Muscle of leg (tissue), 11 donors: ENCODE results near the gene FAM227B. TPM values are rescaled to one million over a fixed set of nuclear protein-coding genes. Genes with fewer than 3 reads are reported as not detected.

Experiments
- DNase-seq: peaks from one replicate; pipeline ENCODE4 v3.0.0; 2013
- H3K27ac ChIP-seq: one replicate; pipeline ENCODE4 v1.5.1; 2013; ENCODE audit warnings: mild to moderate bottlenecking, low read length, control low read depth
- H3K27me3 ChIP-seq: one replicate; pipeline ENCODE4 v1.6.1; 2013; ENCODE audit warnings: low read length; ENCODE audit not compliant: control insufficient read depth, insufficient read depth
- H3K36me3 ChIP-seq: one replicate; pipeline ENCODE4 v1.6.1; 2013; ENCODE audit warnings: low read length; ENCODE audit not compliant: control insufficient read depth, insufficient read depth
- H3K4me1 ChIP-seq: one replicate; pipeline ENCODE4 v1.6.1; 2013; ENCODE audit warnings: low read length; ENCODE audit not compliant: control insufficient read depth, insufficient read depth
- H3K4me3 ChIP-seq: one replicate; pipeline ENCODE4 v1.5.1; 2013; ENCODE audit warnings: low read length, control low read depth
- H3K9me3 ChIP-seq: replicated peaks from 2 replicates; pipeline ENCODE4 v1.6.1; 2013; ENCODE audit warnings: low read depth, low read length; ENCODE audit not compliant: control insufficient read depth
- WGBS: methylation state at CpG from one replicate; pipeline ENCODE4 v1.1.5; 2013; ENCODE audit warnings: missing lambda C conversion rate; ENCODE audit not compliant: insufficient coverage; 5-methylcytosine and 5-hydroxymethylcytosine counted together
- polyA plus RNA-seq, 8 donors: library from polyadenylated mRNA; unstranded; fragments of 120-200 nt; gene quantifications; one replicate each; pipeline versions ENCODE4 v1.2.1 to v1.2.3, GENCODE V29; 2013; ENCODE audit warnings: inconsistent platforms in 1 of 8, low replicate concordance in 1 of 8; ENCODE audit not compliant: insufficient read length in 8 of 8, insufficient read depth in 1 of 8
- total RNA-seq: library from RNA; stranded (reverse); fragments of 120-200 nt; gene quantifications from one replicate; pipeline ENCODE4 v1.2.4, GENCODE V29; 2013

Gene FAM227B
- total and polyA plus RNA-seq, 9 donors = 5.9 to 8.4 (median 7.2) TPM

- no peak for DNase-seq
These were observed 164.5 kb downstream of the FAM227B start for GRCh38 chr15:49456166-49456565.

GRCh38 chr15:49452595-49452994 lies 168.0 kb downstream of the FAM227B start:
- no CpG with 5 or more reads among the region's 1 CpG for WGBS
- H3K4me1 ChIP-seq = no peaks in the 10 kb centered on the region
- H3K27ac ChIP-seq = no peak overlapping the region
- DNase-seq = no peak
- no peak overlapping the region for H3K4me3 ChIP-seq
- no peaks in the 10 kb centered on the region for H3K36me3 ChIP-seq
- H3K9me3 ChIP-seq = no peaks in the 10 kb centered on the region
- H3K27me3 ChIP-seq = no peaks in the 10 kb centered on the region

More at GRCh38 chr15:49456166-49456565, 164.5 kb downstream of the FAM227B start:
- H3K27ac ChIP-seq = no peak overlapping the region
- H3K36me3 ChIP-seq = no peaks in the 10 kb centered on the region
- no peaks in the 10 kb centered on the region for H3K27me3 ChIP-seq
- H3K4me1 ChIP-seq = no peaks in the 10 kb centered on the region
- no peaks in the 10 kb centered on the region for H3K9me3 ChIP-seq
- H3K4me3 ChIP-seq = no peak overlapping the region

- no peaks in the 10 kb centered on the region for H3K36me3 ChIP-seq
These were observed 178.8 kb downstream of the FAM227B start for GRCh38 chr15:49441816-49442215.

GRCh38 chr15:49441356-49441755 lies 179.3 kb downstream of the FAM227B start:
- Histone ChIP-seq H3K36me3 (no peaks in the 10 kb centered on the region), H3K27me3 (no peaks in the 10 kb centered on the region), H3K4me3 (no peak overlapping the region), H3K4me1 (no peaks in the 10 kb centered on the region), H3K9me3 (no peaks in the 10 kb centered on the region), H3K27ac (no peak overlapping the region)
- DNase-seq = no peak

More at GRCh38 chr15:49441816-49442215, 178.8 kb downstream of the FAM227B start:
- Histone ChIP-seq H3K4me1 (no peaks in the 10 kb centered on the region), H3K4me3 (no peak overlapping the region), H3K27me3 (no peaks in the 10 kb centered on the region), H3K9me3 (no peaks in the 10 kb centered on the region), H3K27ac (no peak overlapping the region)
- no CpG with 5 or more reads among the region's 1 CpG for WGBS
- DNase-seq = no peak

- H3K36me3 ChIP-seq = no peaks in the 10 kb centered on the region
- DNase-seq = no peak
- no peak overlapping the region for H3K4me3 ChIP-seq
- no peaks in the 10 kb centered on the region for H3K9me3 ChIP-seq
- no peaks in the 10 kb centered on the region for H3K4me1 ChIP-seq
- H3K27ac ChIP-seq = no peak overlapping the region
- no CpG with 5 or more reads among the region's 5 CpGs for WGBS
- no peaks in the 10 kb centered on the region for H3K27me3 ChIP-seq
These were observed 180.8 kb downstream of the FAM227B start for GRCh38 chr15:49439678-49440395.

- Histone ChIP-seq H3K27ac (peak overlapping the region; percentile 22), H3K27me3 (no peaks in the 10 kb centered on the region), H3K36me3 (no peaks in the 10 kb centered on the region), H3K4me3 (no peak overlapping the region), H3K9me3 (no peaks in the 10 kb centered on the region), H3K4me1 (no peaks in the 10 kb centered on the region)
- 33% methylated on average over 3 of the region's 6 CpGs for WGBS
- DNase-seq = peak; percentile 80
These were observed 181.5 kb downstream of the FAM227B start for GRCh38 chr15:49438962-49439631.

GRCh38 chr15:49436751-49437150 lies 183.9 kb downstream of the FAM227B start:
- Histone ChIP-seq H3K9me3 (no peaks in the 10 kb centered on the region), H3K36me3 (no peaks in the 10 kb centered on the region), H3K4me3 (no peak overlapping the region), H3K27ac (peak overlapping the region; percentile 49), H3K27me3 (no peaks in the 10 kb centered on the region), H3K4me1 (no peaks in the 10 kb centered on the region)
- peak; percentile 78 for DNase-seq
- no CpG with 5 or more reads among the region's 2 CpGs for WGBS

GRCh38 chr15:49435174-49435573 lies 185.4 kb downstream of the FAM227B start:
- peak; percentile 44 for DNase-seq
- Histone ChIP-seq H3K9me3 (no peaks in the 10 kb centered on the region), H3K27me3 (no peaks in the 10 kb centered on the region), H3K27ac (no peak overlapping the region), H3K4me3 (no peak overlapping the region), H3K4me1 (no peaks in the 10 kb centered on the region), H3K36me3 (no peaks in the 10 kb centered on the region)
- WGBS = no CpG with 5 or more reads among the region's 1 CpG

- WGBS = 75% methylated on average over 1 of the region's 1 CpG
- no peak overlapping the region for H3K27ac ChIP-seq
- no peaks in the 10 kb centered on the region for H3K36me3 ChIP-seq
- no peak overlapping the region for H3K4me3 ChIP-seq
- no peaks in the 10 kb centered on the region for H3K4me1 ChIP-seq
- no peaks in the 10 kb centered on the region for H3K9me3 ChIP-seq
- no peaks in the 10 kb centered on the region for H3K27me3 ChIP-seq
- DNase-seq = no peak
These were observed 190.6 kb downstream of the FAM227B start for GRCh38 chr15:49430046-49430445.

- H3K9me3 ChIP-seq = no peaks in the 10 kb centered on the region
- H3K4me3 ChIP-seq = no peak overlapping the region
- peak; percentile 82 for DNase-seq
- no peaks in the 10 kb centered on the region for H3K36me3 ChIP-seq
- no peaks in the 10 kb centered on the region for H3K27me3 ChIP-seq
- no peak overlapping the region for H3K27ac ChIP-seq
- WGBS = 70% methylated on average over 2 of the region's 5 CpGs
- no peaks in the 10 kb centered on the region for H3K4me1 ChIP-seq
These were observed 192.1 kb downstream of the FAM227B start for GRCh38 chr15:49428409-49429095.
